Cerebellar nuclear complex (tissue), 1 donor: ENCODE data around the gene CUBN.

ENCODE experiments used
- DNase-seq, 2 experiments: peaks; one replicate each; lab custom pipeline; 2025; lab: John Stamatoyannopoulos, UW

The CUBN gene

GRCh38 chr10:16916496-16916895 lies 213.1 kb downstream of the CUBN start:
- DNase-seq, result no peak

- DNase-seq, result no peak
Observed at GRCh38 chr10:16915300-16915699, 214.3 kb downstream of the CUBN start.

- no peak for DNase-seq
Observed at GRCh38 chr10:16913266-16913665, 216.3 kb downstream of the CUBN start.

- DNase-seq, result no peak
Observed at GRCh38 chr10:16910793-16911164, 218.8 kb downstream of the CUBN start.

GRCh38 chr10:16909961-16910792 lies 219.4 kb downstream of the CUBN start:
- DNase-seq, result no peak

GRCh38 chr10:16909271-16909767 lies 220.3 kb downstream of the CUBN start:
- no peak for DNase-seq

GRCh38 chr10:16907687-16908086 lies 221.9 kb downstream of the CUBN start:
- no peak for DNase-seq

- DNase-seq, result no peak
Observed at GRCh38 chr10:16905320-16905719, 224.3 kb downstream of the CUBN start.

- DNase-seq, result no peak
Observed at GRCh38 chr10:16904639-16905061, 225.0 kb downstream of the CUBN start.

GRCh38 chr10:16904049-16904448 lies 225.6 kb downstream of the CUBN start:
- no peak for DNase-seq

GRCh38 chr10:16902606-16903005 lies 227.0 kb downstream of the CUBN start:
- no peak for DNase-seq

GRCh38 chr10:16901106-16901505 lies 228.5 kb downstream of the CUBN start:
- DNase-seq, result no peak

- DNase-seq, result no peak
Observed at GRCh38 chr10:16896993-16897392, 232.6 kb downstream of the CUBN start.

GRCh38 chr10:16894821-16895220 lies 234.8 kb downstream of the CUBN start:
- no peak for DNase-seq

- no peak for DNase-seq
Observed at GRCh38 chr10:16893664-16894063, 235.9 kb downstream of the CUBN start.

GRCh38 chr10:16891375-16892313 lies 238.0 kb downstream of the CUBN start:
- DNase-seq, result no peak

- DNase-seq, result no peak
Observed at GRCh38 chr10:16890691-16891090, 238.9 kb downstream of the CUBN start.

GRCh38 chr10:16887565-16887964 lies 242.0 kb downstream of the CUBN start:
- DNase-seq, result no peak

- no peak for DNase-seq
Observed at GRCh38 chr10:16886031-16886430, 243.6 kb downstream of the CUBN start.

GRCh38 chr10:16884497-16884896 lies 245.1 kb downstream of the CUBN start:
- no peak for DNase-seq

- DNase-seq, result no peak
Observed at GRCh38 chr10:16883084-16883483, 246.5 kb downstream of the CUBN start.

- DNase-seq, result no peak
Observed at GRCh38 chr10:16870331-16870730, 259.3 kb downstream of the CUBN start.

GRCh38 chr10:16867990-16868389 lies 261.6 kb downstream of the CUBN start:
- DNase-seq, result no peak
